Liver (tissue), 10 donors: ENCODE results near the gene ZNF423. TPM values are rescaled to one million over a fixed set of nuclear protein-coding genes. Genes with fewer than 3 reads are reported as not detected.

Source experiments
- DNase-seq: peaks from one replicate; pipeline ENCODE4 v3.0.0-alpha.2; 2017; ENCODE audit warnings: low spot score
- H3K27ac ChIP-seq, 2 donors: one replicate each; pipeline ENCODE4 v1.7.0; 2013; ENCODE audit warnings: inconsistent platforms in 2 of 2, low read length in 2 of 2, control low read depth in 1 of 2, low read depth in 1 of 2, mild to moderate bottlenecking in 1 of 2
- H3K27me3 ChIP-seq, 4 donors: one replicate each; pipeline versions ENCODE4 v1.6.1 to v1.7.0; 2013; ENCODE audit warnings: low read length in 3 of 4, inconsistent platforms in 1 of 4, mild to moderate bottlenecking in 1 of 4, moderate library complexity in 1 of 4; ENCODE audit not compliant: control insufficient read depth in 4 of 4, insufficient read depth in 4 of 4
- H3K36me3 ChIP-seq, 4 donors: one replicate each; pipeline versions ENCODE4 v1.6.1 to v1.7.0; 2013; ENCODE audit warnings: low read length in 3 of 4, mild to moderate bottlenecking in 3 of 4, low read depth in 1 of 4, moderate library complexity in 1 of 4; ENCODE audit not compliant: control insufficient read depth in 4 of 4, insufficient read depth in 3 of 4
- H3K4me1 ChIP-seq, 4 donors: one replicate each; pipeline versions ENCODE4 v1.6.1 to v1.7.0; 2013; ENCODE audit warnings: low read length in 3 of 4, mild to moderate bottlenecking in 3 of 4, moderate library complexity in 1 of 4; ENCODE audit not compliant: control insufficient read depth in 4 of 4, insufficient read depth in 4 of 4
- H3K4me3 ChIP-seq, 3 donors: one replicate each; pipeline versions ENCODE4 v1.6.1 to v1.7.0; 2013; ENCODE audit warnings: low read length in 3 of 3, control low read depth in 1 of 3, low read depth in 1 of 3, mild to moderate bottlenecking in 1 of 3
- H3K9ac ChIP-seq, 2 donors: one replicate each; pipeline ENCODE4 v1.7.0; 2013; ENCODE audit warnings: low read length in 2 of 2, mild to moderate bottlenecking in 2 of 2, moderate library complexity in 2 of 2, control low read depth in 1 of 2, low read depth in 1 of 2
- H3K9me3 ChIP-seq, 4 donors: one replicate each; pipeline versions ENCODE4 v1.6.1 to v1.7.0; 2013; ENCODE audit warnings: low read length in 3 of 4; ENCODE audit not compliant: control insufficient read depth in 4 of 4
- FOXA1 ChIP-seq: IDR thresholded peaks from 2 replicates; pipeline ENCODE4 v1.6.1; 2016; ENCODE audit warnings: antibody characterized with exemption
- NR2F2 ChIP-seq: IDR thresholded peaks from 2 replicates; pipeline ENCODE4 v1.6.1; 2016; ENCODE audit warnings: antibody characterized with exemption
- REST ChIP-seq: IDR thresholded peaks from 2 replicates; pipeline ENCODE4 v1.6.1; 2016; ENCODE audit warnings: antibody characterized with exemption, mild to moderate bottlenecking
- WGBS: extraction: QIAGEN DNeasy Blood & Tissue Kit; methylation state at CpG from one replicate; pipeline ENCODE4 v1.1.7; 2013; 5-methylcytosine and 5-hydroxymethylcytosine counted together
- polyA plus RNA-seq, 2 donors: library from polyadenylated mRNA; stranded (reverse) in 1 of 2; unstranded in 1 of 2; fragments of 200-250 nt in 1 of 2; fragments of >200 nt in 1 of 2; fragmentation: Nextera tagmentation in 1 of 2; extraction: Ambion mirVana in 1 of 2; gene quantifications; one replicate each; pipeline versions ENCODE4 v1.2.1 to v1.2.3, GENCODE V29; 2013 to 2015
- small RNA-seq: library from RNA; depleted of rRNA; stranded (forward); fragments of <200 nt; gene quantifications from one replicate; pipeline ENCODE3, GENCODE V24; 2014
- total RNA-seq, 2 donors: library from RNA; depleted of rRNA; stranded (reverse); fragments of >200 nt; gene quantifications; one replicate each; pipeline ENCODE4 v1.2.3, GENCODE V29; 2014
- donor health status: healthy.
- donor health status: healthy.
- donor health status: healthy.
- donor health status: healthy.
- donor health status: healthy.

The ZNF423 gene
- total and polyA plus RNA-seq, 4 donors, result 0.24 to 1.6 (median 0.39) TPM

GRCh38 chr16:49439676-49440075 is 416.2 kb downstream of the ZNF423 start (continued):
- TF ChIP-seq NR2F2, result no peak
- no peak for TF ChIP-seq FOXA1
- no peak for TF ChIP-seq REST

DNA sequence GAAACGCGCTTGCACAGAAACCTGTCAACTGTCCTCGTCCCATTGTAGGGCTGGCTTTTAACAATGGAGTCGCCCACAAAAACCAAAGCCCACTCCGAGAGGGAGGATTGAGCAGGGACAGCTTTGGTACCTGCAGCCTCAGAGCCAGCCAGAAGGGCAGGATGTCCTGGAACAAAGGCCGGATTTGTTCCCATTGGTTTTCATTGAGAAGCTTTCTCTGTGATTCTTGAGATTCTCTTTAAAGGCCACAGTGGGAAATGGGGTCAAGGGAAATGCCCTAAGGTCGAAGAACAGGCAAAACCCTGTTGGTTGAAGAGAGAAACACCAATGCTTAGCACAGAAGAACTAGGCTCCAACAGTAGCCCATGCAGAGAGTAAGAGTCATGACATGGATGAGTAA is 416.9 kb downstream of the ZNF423 start:
- 83% methylated on average over 7 of the region's 7 CpGs for WGBS
- TF ChIP-seq FOXA1, result no peak
- TF ChIP-seq NR2F2, result peak; percentile 94

More for the DNA sequence above, 416.9 kb downstream of the ZNF423 start:
- Histone ChIP-seq H3K4me3 (no peak overlapping the region), H3K4me1 (peaks cover 0 to 2% (median 0%) of the 10 kb centered on the region in 4 donors), H3K9me3 (no peaks in the 10 kb centered on the region), H3K27ac (no peak overlapping the region), H3K9ac (no peak overlapping the region), H3K36me3 (no peaks in the 10 kb centered on the region), H3K27me3 (no peaks in the 10 kb centered on the region)
- DNase-seq, result no peak

Small RNAs within 50 kb of the gene (small RNA-seq; reads per million reads assigned to genes)
- gene MRPS21P7 (not detected), gene MRPS21P8 (not detected)

Other genes starting within 250 kb of the ZNF423 start
- gene CNEP1R1, start 169.1 kb upstream of the ZNF423 start, total RNA-seq, result 10 to 100 TPM; 12.6 to 21.6 TPM
- 1 to 10 TPM; 4.2 to 4.9 TPM for gene CNEP1R1, start 169.1 kb upstream of the ZNF423 start, polyA plus RNA-seq
- gene HEATR3, start 209.9 kb upstream of the ZNF423 start, total RNA-seq, result 10 to 100 TPM; 12.6 to 24.3 TPM
- gene HEATR3, start 209.9 kb upstream of the ZNF423 start, polyA plus RNA-seq, result 1 to 10 TPM; 3.8 to 6.8 TPM